ENCODE results near the gene SCT.
A peak's percentile ranks its signal among the peaks of the same experiment; 100 is the strongest.

DNA sequence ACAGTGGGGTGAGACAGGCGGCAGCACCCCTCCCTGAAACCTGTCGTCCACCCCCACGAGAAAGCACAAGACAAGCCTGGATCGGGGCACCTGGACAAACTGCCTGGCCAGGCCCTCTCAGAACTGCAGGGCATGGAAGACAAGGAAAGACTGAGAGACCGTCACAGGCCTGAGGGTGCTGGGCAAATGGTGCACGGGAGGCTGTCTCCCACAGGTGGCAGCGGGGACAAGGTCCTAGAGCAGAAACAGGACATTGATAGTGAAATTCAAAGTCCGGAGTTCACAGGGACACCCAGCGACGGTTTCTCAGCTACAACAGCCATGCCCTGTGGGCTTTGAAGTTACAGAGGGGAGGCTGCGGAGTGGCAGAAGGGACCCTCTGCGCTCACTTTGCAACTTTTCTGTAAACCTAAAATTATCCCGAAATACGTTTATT, 30.7 kb upstream of the SCT start:
- TF ChIP-seq, protein P1, sequence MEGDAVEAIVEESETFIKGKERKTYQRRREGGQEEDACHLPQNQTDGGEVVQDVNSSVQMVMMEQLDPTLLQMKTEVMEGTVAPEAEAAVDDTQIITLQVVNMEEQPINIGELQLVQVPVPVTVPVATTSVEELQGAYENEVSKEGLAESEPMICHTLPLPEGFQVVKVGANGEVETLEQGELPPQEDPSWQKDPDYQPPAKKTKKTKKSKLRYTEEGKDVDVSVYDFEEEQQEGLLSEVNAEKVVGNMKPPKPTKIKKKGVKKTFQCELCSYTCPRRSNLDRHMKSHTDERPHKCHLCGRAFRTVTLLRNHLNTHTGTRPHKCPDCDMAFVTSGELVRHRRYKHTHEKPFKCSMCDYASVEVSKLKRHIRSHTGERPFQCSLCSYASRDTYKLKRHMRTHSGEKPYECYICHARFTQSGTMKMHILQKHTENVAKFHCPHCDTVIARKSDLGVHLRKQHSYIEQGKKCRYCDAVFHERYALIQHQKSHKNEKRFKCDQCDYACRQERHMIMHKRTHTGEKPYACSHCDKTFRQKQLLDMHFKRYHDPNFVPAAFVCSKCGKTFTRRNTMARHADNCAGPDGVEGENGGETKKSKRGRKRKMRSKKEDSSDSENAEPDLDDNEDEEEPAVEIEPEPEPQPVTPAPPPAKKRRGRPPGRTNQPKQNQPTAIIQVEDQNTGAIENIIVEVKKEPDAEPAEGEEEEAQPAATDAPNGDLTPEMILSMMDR (IDR thresholded peaks at IDR 0.05) = peak in 3 of 6 experiments; percentile 20 to 37 (median 26)
- peak; percentile 37 to 46 for TF ChIP-seq POLR2A (IDR thresholded peaks at IDR 0.05)

Measured in Peyer's patch (tissue), 4 donors.